OCI-LY7 (cell line): Measurements from ENCODE around the gene SDCBP2.

Experiments
- EZH2phosphoT487 ChIP-seq: fragments of 200-600 bp; sonication (generic); IDR thresholded peaks from 2 replicates; pipeline ENCODE4 v1.6.1; 2018; ENCODE audit warnings: low read depth, borderline replicate concordance, mild to moderate bottlenecking, mixed run types, antibody characterized with exemption, low read length, moderate library complexity, mixed read lengths
- TF ChIP-seq, protein P1 (sequence below): fragments of 200-600 bp; sonication (generic); conservative IDR thresholded peaks from 2 replicates; pipeline ENCODE4 v1.5.1; 2014; ENCODE audit warnings: mild to moderate bottlenecking, antibody characterized with exemption, low read length, moderate library complexity, mixed read lengths

DNA sequence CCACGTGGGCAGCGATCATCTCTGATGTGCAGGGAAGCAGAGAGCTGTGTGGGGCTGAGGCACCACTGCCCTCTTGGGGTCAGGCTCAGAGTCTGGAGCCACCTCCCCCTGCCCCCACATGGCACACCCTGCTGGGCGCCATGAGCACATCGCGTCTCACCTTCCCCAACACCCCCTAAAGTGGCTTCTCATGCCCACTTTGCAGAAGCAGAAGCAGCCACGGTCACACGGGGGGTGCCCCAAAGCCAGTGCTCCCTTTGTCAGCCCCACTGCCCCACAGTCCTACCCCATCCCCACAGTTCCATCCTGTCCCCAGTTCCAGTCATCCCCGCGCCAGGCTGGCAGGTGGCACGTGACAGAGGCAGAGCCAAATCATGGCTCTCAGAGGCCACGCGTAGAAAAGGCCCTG is 19.5 kb downstream of the SDCBP2 start:
- TF ChIP-seq, protein P1, sequence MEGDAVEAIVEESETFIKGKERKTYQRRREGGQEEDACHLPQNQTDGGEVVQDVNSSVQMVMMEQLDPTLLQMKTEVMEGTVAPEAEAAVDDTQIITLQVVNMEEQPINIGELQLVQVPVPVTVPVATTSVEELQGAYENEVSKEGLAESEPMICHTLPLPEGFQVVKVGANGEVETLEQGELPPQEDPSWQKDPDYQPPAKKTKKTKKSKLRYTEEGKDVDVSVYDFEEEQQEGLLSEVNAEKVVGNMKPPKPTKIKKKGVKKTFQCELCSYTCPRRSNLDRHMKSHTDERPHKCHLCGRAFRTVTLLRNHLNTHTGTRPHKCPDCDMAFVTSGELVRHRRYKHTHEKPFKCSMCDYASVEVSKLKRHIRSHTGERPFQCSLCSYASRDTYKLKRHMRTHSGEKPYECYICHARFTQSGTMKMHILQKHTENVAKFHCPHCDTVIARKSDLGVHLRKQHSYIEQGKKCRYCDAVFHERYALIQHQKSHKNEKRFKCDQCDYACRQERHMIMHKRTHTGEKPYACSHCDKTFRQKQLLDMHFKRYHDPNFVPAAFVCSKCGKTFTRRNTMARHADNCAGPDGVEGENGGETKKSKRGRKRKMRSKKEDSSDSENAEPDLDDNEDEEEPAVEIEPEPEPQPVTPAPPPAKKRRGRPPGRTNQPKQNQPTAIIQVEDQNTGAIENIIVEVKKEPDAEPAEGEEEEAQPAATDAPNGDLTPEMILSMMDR = no peak
- no peak for TF ChIP-seq EZH2phosphoT487
